ENCODE results near the gene ATG3.

DNA sequence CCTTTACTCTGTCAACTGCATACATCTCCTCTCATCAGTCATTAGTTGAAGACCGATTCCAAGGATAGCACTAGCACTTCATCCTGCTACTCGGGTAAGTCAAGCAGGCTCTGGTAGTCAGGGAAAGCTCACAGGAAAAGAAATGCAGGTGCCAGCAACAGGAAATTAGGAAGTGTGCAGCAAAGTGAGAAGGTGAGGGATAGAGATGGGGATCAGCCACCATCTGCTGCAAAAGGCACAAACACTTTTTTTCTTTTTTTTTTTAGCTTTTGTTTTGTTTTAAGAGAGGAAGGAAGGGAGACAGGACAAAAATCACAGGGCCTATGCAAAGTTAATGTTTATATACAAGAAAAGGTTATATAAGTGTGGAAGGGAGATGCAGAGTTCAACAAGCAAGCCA lies 53.5 kb downstream of the ATG3 start:
- TF ChIP-seq SUZ12 (IDR thresholded peaks at IDR 0.05; ENCODE audit: extremely low read depth, insufficient read depth, insufficient read length): no peak
- TF ChIP-seq ZNF274 (IDR thresholded peaks at IDR 0.05; ENCODE audit: low read depth, low read length): no peak
- TF ChIP-seq YY1 (IDR thresholded peaks at IDR 0.05; ENCODE audit: insufficient read depth, insufficient read length): no peak
